ENCODE measurements around the gene ITPRIPL2.

ITPRIPL2 gene

DNA sequence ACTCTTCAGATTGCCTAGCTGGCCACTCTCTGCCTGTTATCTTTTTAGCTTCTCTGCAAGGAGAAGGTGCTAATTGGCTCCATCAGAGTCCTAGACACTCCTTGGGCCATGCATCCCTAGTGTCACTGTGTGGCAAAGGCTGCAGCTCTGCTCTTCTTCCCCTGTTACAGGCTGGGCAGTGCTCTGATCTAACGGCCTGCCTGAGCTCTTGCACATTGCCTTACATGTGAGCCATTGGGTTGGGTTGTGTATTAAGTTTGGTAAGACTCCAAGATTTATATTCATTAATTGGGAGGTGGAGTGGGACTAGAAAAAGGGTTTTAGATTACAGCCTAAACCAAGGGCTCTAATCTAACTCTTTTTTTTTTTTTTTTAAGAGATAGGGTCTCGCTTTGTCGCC lies 31.2 kb downstream of the ITPRIPL2 start:
- no peak for DNase-seq (ENCODE audit: extremely low spot score)
- ChIA-PET CTCF (interaction anchor here (1.1 to 3.8 kb wide), 5 partner anchors 9 to 358 kb away, joined by 3 to 14 read pairs (median 6); no protein-coding TSS in a partner anchor), POLR2A (interaction anchor here (0.7 kb wide), 1 partner anchor 50 kb away, joined by 6 read pairs; no protein-coding TSS in a partner anchor)
- TF ChIP-seq, protein P1, sequence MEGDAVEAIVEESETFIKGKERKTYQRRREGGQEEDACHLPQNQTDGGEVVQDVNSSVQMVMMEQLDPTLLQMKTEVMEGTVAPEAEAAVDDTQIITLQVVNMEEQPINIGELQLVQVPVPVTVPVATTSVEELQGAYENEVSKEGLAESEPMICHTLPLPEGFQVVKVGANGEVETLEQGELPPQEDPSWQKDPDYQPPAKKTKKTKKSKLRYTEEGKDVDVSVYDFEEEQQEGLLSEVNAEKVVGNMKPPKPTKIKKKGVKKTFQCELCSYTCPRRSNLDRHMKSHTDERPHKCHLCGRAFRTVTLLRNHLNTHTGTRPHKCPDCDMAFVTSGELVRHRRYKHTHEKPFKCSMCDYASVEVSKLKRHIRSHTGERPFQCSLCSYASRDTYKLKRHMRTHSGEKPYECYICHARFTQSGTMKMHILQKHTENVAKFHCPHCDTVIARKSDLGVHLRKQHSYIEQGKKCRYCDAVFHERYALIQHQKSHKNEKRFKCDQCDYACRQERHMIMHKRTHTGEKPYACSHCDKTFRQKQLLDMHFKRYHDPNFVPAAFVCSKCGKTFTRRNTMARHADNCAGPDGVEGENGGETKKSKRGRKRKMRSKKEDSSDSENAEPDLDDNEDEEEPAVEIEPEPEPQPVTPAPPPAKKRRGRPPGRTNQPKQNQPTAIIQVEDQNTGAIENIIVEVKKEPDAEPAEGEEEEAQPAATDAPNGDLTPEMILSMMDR (IDR thresholded peaks at IDR 0.05; ENCODE audit: control extremely low read depth, extremely low read depth, low read depth, missing control alignments) = no peak

GRCh38 chr16:19147126-19147525 lies 33.4 kb downstream of the ITPRIPL2 start:
- DNase-seq (ENCODE audit: extremely low spot score) = no peak
- POLR2A ChIA-PET = no interaction called here
- TF ChIP-seq, protein P1 (IDR thresholded peaks at IDR 0.05; ENCODE audit: control extremely low read depth, extremely low read depth, low read depth, missing control alignments) = no peak
- CTCF ChIA-PET = interaction anchor here (1.2 to 1.6 kb wide), 3 partner anchors 9 to 61 kb away, joined by 4 read pairs; no protein-coding TSS in a partner anchor

DNA sequence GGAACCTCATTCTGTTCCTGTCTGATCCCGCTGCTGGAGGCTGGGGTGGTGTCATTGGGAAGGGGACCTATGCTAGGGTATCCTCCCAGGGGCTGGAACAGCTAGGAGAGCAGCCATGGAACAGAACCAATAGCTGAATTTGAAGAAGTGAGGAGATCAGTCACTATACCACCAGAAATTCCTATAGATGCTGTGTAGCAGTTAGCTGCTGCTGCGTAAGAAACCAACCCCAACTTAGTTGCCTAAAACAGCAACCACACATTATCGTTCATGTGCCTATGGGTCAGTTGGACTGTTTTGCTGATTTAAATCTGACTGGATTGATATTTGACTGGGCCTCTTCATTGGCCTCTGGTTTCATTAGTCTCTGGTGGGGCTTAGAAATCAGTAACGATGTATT lies 33.9 kb downstream of the ITPRIPL2 start:
- TF ChIP-seq, protein P1 (IDR thresholded peaks at IDR 0.05; ENCODE audit: control extremely low read depth, extremely low read depth, low read depth, missing control alignments) = no peak
- ChIA-PET CTCF (interaction anchor here (1.2 to 1.6 kb wide), 2 partner anchors 9 to 62 kb away, joined by 4 read pairs; no protein-coding TSS in a partner anchor), POLR2A (no interaction called here)
- no peak for DNase-seq (ENCODE audit: extremely low spot score)

DNA sequence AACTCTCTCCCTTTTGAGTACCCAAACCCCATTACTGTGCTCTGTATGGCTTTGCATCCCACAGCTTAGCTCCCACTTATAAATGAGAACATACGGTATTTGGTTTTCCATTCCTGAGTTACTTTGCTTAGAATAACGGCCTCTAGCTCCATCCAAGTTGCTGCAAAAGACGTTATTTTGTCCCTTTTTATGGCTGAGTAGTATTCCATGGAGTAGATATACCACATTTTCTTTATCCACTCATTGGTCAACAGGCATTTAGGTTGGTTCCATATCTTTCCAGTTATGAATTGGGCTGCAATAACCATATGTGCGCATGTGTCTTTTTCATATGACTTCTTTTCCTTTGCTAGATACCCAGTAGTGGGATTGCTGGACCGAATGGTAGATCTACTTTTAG lies 34.4 kb downstream of the ITPRIPL2 start:
- no peak for DNase-seq (ENCODE audit: extremely low spot score)
- TF ChIP-seq, protein P1 (IDR thresholded peaks at IDR 0.05; ENCODE audit: control extremely low read depth, extremely low read depth, low read depth, missing control alignments) = no peak
- ChIA-PET POLR2A (no interaction called here), CTCF (interaction anchor here (1.6 kb wide), 1 partner anchor 10 kb away, joined by 4 read pairs; no protein-coding TSS in a partner anchor)

DNA sequence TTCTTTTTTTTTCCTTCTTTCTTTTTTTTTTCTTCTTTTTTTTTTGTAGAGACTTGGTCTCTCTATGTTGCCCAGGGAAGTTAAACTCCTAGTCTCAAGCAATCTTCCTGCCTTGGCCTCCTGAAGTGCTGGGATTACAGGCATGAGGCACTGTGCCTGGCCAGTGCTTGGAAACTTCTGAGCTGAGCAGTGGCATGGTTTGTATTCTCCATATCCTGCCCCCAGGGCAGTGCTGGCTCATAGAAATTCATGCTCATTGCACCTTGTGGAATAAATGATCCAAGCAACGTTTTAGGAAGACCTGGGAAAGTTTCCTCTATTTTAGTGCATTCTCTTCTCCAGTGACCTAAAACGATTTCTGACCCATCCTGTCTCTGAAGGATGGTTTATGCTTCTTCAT lies 37.5 kb downstream of the ITPRIPL2 start:
- ChIA-PET POLR2A (no interaction called here), CTCF (no interaction called here)

GRCh38 chr16:19152042-19152441 lies 38.3 kb downstream of the ITPRIPL2 start:
- TF ChIP-seq, protein P1 (IDR thresholded peaks at IDR 0.05; ENCODE audit: control extremely low read depth, extremely low read depth, low read depth, missing control alignments) = no peak
- CTCF ChIA-PET = no interaction called here
- POLR2A ChIA-PET = no interaction called here
- no peak for DNase-seq (ENCODE audit: extremely low spot score)

More for the DNA sequence above, 37.5 kb downstream of the ITPRIPL2 start:
- TF ChIP-seq, protein P1 (IDR thresholded peaks at IDR 0.05; ENCODE audit: control extremely low read depth, extremely low read depth, low read depth, missing control alignments) = no peak
- DNase-seq (ENCODE audit: extremely low spot score) = no peak
